ENCODE data around the gene NDC1.
"Not testable (repeated sequence)": the region's sequence is repeated elsewhere in the genome, so short reads cannot be mapped to it uniquely, and the experiment has no call there.

NDC1 gene

DNA sequence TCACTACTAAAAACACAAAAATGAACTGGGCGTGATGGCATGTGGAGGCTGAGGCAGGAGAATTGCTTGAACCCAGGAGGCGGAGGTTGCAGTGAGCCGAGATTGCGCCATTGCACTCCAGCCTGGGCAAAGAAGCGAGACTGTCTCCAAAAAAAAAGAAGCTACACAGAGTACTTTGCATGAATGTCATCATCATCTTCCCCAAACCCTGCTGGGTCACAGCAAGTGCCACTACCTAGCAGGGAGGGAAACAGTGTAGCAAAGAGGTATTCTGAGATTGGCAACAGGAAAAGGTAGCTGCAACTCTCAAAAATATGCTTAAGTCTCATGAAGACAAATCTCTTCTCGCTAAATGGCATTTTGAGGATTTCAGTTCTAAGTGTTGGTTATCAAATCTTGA, 12.8 kb downstream of the NDC1 start:
- no peak for DNase-seq (ENCODE audit: low read depth in 2 of 2, low spot score in 1 of 2)

DNA sequence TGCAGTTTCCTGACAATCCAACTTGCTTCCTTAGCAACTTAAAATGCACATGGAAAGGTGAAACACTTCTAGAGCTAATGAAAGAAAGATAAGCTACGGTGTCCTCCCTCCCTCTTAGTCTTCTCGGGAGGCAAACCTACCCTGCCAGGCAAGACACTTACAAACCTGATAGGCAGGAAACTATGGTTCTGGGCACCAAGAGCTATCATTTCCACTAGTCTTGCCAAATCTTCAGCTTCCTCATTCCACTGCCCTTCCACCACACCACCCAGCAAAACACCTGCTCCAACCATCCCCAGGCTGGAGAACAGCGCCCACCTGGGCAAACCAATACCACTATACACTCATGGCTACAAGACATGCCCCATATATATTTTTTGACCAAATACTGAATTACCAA, 15.2 kb downstream of the NDC1 start:
- no peak for DNase-seq (ENCODE audit: low read depth in 2 of 2, low spot score in 1 of 2)

DNA sequence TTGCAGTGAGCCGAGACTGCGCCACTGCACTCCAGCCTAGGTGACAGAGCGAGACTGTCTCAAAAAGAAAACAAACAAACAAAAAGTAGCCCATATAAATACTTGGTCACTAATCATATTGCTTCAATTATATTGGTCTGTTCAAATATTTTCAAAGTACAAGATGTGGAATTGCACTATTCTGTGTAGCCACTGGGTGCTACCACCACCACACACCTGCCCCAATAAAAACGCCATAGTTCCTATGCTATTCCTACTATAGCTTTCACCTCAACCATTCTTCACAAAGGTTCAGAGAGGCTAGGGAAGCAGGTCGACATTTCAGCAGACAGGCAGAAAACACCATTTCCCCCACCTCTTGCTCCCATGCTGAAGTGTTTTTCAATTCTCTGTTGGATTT, 16.7 kb downstream of the NDC1 start:
- no peak for DNase-seq (ENCODE audit: low read depth in 2 of 2, low spot score in 1 of 2)

DNA sequence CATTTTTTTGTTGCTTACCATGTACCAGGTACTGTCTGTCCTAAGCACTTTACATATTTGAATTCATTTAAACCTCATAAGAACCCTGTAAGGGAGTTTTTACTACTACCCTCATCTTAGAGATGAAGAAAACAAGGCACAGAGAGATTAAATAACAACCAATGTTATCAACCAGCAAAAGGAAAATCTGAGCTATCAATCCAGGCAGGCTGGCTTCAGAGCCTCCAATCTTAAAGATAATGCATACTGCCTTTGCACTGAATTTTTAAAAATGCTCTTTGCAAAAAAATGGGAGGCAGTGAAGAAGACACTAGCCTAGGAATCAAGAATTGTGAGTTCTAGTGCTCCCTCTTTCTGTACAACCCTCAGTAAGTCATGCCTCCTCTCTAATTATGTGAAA, 18.7 kb downstream of the NDC1 start:
- DNase-seq (ENCODE audit: low read depth in 2 of 2, low spot score in 1 of 2) = no peak

DNA sequence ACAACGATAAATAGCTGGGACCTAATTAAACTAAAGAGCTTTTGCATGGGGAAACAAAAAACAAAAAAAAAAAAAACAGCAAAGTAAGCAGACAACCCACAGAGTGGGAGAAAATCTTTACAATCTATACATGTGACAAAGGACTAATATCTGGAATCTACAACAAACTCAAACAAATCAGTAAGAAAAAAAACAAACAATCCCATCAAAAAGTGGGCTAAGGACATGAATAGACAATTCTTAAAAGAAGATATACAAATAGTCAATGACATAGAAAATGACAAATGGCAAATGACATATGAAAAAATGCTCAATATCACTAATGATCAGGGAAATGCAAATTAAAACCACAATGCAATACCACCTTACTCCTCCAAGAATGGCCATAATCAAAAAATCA, 21.5 kb downstream of the NDC1 start:
- not testable (repeated sequence) for DNase-seq (ENCODE audit: low read depth in 2 of 2, low spot score in 1 of 2)

DNA sequence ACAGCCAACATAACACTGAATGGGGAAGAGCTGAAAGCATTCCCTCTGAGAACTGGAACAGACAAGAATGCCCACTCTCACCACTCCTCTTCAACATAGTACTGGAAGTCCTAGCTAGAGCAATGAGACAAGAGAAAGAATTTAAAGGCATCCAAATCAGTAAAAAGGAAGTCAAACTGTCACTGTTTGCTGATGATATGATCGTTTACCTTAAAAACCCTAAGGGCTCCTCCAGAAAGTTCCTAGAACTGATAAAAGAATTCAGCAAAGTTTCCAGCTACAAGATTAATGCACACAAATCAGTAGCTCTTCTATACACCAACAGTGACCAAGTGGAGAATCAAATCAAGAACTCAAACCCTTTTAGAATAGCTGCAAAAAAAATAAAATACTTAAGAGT, 22.6 kb downstream of the NDC1 start:
- not testable (repeated sequence) for DNase-seq (ENCODE audit: low read depth in 2 of 2, low spot score in 1 of 2)

DNA sequence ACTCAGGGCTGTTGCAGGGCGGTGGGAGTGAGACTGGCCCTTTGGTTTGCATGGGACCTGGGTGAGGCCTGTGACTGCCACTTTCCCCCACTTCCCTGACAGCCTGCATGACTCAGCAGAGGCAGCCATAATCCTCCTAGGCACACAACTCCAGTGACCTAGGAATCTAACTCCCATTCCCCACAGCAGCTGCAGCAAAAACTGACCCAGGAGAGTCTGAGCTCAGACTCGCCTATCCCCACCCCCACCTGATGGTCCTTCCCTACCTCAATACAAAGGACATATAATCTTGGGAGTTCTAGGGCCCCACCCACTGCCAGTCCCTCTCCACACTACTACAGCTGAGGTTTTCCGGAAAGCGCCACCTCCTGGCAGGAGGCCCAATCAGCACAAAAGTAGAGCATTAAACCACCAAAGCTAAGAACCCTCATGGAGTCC, 26.7 kb downstream of the NDC1 start:
- DNase-seq (ENCODE audit: low read depth in 2 of 2, low spot score in 1 of 2) = no peak

DNA sequence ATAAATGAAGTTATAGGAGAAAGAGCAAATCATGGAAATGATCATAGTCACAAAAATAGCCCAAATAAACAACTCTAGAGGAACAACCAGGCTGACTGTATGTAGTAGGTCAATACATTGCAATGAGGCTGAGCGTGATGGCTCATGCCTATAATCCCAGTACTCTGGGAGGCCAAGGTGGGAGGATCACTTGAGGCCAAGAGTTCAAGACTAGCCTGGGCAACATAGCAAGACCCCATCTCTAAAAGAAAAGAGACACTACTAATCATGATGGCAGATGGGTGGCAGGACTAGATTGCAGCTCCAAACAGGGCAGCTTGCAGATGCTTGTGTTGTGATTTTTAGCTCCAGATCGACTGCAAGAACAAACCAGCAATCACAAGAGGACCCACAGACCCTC, 27.6 kb downstream of the NDC1 start:
- no peak for DNase-seq (ENCODE audit: low read depth in 2 of 2, low spot score in 1 of 2)

DNA sequence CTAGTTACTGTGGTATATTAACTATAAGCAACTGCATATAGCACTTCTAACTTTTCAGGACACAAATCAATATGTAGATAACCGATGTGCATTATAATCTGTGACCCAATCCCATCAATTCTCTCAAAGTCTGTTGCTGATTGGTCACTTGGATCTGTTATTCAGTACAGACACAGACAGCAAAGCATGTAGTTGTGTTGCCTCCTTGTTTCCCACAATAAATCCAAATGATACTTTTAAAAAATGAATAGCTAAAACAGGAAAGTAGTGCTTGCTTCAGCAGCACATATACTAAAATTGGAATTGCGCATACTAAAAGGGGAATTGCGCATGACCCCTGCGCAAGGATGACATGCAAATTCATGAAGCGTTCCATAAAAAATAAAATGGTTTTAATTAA, 28.1 kb downstream of the NDC1 start:
- DNase-seq (ENCODE audit: low read depth in 2 of 2, low spot score in 1 of 2) = no peak

DNA sequence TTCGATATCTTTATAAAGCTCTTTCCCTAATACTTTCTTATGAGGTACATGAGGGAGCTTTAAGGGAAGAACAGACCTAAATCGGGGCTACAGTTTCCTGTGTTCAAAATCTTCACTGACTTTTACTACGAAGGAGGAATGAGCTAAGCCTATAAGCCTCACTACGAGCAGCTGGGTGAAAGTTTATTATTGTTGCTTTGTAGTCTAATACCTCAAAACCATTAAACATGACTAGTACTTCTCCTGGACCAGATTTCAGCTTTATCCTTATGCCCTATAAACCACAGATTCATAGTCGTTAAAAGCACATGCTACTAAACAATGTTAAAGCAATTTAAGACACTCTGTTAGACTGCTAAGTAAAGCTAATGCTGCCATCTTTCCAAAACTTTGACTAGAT, 30.2 kb downstream of the NDC1 start:
- DNase-seq (ENCODE audit: low read depth in 2 of 2, low spot score in 1 of 2) = no peak

DNA sequence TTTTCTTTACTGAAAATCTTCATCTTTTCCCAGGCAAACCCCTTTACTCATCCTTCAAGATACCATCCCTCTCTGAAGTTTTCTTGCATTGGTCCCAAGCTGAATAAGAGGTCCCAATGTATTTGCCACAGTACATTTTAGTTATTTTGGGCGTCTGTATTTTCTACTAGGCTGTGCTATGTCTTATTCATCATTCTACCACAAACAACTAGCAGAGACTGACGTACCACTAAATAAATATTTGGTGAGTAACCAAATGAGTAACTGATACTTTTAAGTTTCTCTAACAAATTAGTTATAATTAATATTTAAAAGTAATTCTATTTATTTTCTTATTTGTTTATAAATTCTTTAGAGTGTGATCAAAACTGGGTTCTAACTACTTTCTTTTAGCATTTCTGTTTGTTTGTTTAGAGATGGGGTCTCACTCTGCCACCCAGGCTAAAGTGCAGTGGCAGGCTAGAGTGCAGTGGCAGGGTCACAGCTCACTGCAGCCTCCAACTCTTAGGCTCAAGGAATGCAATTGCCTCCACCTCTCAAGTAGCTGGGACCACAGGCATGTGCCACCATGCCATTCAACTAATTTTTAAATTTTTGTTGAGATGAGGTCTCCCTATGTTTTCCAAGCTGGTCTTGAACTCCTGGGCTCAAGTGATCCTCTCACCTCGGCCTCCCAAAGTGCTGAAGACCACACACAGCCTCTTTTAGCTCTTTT, 33.1 kb downstream of the NDC1 start:
- no peak for DNase-seq (ENCODE audit: low read depth in 2 of 2, low spot score in 1 of 2)

DNA sequence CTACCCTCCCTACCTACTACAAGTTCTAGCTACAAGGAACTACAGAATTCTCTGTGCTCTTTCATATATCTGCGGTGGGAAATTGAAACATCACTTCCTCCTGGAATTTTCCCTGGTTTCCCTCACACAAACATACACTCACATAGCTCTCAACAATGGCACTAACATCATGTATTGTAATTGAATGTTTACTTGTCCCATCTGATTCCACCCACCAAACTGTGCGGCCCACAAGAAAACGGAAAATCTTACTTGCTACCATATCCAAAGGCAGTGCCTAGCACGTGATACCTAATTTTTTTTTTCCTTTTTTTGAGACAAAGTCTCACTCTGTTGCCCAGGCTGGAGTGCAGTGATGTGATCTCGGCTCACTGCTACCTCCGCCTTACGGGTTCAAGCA, 33.9 kb downstream of the NDC1 start:
- DNase-seq (ENCODE audit: low read depth in 2 of 2, low spot score in 1 of 2) = no peak

DNA sequence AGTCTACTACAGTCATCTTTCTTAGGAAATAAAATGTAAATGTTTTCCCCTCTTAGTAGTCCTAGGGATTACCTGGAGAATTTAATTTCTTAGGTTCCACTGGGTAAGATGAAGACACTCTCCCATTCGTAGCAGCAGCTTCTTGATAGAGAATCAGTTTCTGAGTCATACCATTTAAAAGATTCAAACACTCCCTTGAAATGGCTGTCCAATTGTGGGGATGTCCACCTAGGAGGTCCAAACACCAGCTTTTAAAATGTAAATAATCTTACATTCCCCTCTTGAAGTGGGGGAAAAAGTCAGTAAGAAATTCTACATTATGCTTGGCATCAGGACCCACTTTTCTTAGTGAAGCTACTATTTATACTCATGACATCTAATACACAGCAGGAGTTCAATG, 37.5 kb downstream of the NDC1 start:
- DNase-seq (ENCODE audit: low read depth in 2 of 2, low spot score in 1 of 2) = no peak

DNA sequence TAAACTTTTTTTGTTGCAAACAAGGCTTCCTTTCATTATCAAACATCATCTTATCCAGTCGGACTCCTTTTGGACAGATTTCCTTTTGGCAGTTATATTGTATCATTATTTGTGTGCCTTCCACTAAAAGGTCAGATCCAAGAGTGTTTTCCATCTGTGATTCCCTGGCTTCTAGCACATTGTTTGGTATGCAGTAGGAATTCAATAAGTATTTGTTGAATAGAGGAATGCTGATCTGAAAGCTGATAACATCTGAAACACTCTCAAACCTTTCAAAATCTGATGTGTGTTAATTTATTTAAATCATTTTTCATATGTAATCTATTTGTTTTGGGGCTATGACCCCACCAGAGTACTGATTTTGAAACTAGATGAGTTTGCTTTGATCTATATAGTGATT, 39.0 kb downstream of the NDC1 start:
- no peak for DNase-seq (ENCODE audit: low read depth in 2 of 2, low spot score in 1 of 2)

DNA sequence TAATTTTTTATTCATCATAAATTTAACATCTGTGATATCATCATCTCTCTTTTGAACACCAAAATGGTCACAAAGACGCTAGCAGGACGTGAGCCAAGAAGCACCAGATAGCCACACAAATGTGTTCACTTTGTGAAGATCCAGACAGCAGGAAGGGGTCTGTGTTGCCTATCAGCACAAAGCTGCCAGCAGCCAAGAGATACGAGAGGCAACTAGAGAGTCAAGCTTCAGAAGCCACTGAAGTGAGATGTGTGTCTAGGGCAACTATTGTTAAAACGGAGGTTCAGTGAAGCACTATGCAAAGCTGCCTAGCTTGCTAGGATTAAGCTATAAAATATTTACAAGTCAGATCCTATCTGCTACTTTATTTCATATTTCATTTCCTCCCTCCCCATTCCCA, 45.3 kb downstream of the NDC1 start:
- no peak for DNase-seq (ENCODE audit: low read depth in 2 of 2, low spot score in 1 of 2)

DNA sequence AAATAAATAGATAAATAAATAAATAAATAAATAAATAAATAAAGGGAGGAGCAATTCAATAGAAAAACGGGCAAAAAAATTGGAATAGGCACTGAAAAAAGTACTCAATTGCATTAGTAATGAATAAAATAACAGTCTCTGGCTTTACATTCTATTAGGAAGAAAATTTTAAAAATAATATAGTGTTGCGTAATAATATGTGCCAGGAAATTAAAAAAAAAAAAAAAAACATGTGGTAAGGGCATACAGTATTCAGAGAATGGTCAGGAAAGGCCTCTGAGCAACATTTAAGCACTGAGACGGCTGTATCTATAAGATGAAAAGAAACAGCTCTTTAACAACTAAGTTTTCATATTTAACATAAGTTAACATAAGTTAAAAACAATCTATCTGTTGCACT, 50.4 kb downstream of the NDC1 start:
- no peak for DNase-seq (ENCODE audit: low read depth in 2 of 2, low spot score in 1 of 2)

DNA sequence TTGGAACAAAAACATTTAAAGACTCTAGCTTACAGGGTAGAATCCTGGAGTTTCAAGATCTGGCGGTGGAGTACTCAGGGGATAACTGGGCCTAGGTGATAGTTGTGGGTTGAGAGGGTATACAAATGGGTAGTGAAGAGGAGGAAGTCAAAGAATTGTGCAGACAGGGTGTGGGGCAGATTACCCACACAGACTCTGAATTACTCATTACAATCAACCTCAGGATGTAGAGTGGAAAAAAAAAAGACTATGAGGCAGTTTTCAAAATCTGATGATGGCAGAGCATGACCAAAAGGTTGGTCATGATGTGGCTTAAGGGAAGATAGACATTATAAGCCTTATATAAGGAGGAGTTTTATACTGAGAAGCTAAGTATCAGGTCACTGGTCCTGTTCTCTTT, 55.0 kb downstream of the NDC1 start:
- DNase-seq (ENCODE audit: low read depth in 2 of 2, low spot score in 1 of 2) = no peak

DNA sequence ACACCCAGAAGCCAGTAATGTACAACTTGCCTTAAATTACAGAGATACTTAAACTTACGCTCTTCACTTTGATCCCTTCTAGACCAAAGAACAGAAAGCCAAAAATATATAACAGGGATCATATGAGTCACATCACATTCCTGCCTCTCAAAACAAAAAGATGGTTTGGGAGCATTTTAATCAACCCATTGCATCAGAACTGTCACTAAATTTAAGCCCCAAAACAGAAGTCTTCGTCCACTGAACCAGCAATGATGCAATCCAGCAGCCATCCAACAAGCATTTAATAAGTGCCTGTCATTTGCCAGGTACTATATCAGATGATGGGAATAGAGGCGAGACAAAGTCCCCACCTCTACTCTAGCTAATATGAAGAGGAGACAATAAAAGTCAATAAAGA, 56.4 kb downstream of the NDC1 start:
- DNase-seq (ENCODE audit: low read depth in 2 of 2, low spot score in 1 of 2) = no peak

DNA sequence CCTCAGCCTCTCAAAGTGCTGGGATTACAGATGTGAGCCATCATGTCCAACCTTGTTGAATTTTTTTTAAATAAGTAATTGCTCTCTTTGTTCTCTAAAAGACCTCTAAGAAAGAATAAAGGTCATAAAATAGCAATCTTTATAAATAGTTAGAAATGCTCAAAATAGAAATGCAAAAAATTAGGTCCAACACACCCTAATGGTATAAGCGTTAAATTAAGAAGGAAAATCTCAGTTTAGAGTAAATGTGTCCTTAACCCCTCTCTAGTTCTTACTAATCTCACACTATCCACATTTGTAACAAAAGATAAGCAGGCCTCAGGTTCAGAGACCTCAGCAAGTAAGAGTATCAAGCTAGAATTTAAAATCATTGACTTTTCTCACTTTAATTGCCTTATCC, 60.8 kb downstream of the NDC1 start:
- DNase-seq (ENCODE audit: low read depth in 2 of 2, low spot score in 1 of 2) = no peak

DNA sequence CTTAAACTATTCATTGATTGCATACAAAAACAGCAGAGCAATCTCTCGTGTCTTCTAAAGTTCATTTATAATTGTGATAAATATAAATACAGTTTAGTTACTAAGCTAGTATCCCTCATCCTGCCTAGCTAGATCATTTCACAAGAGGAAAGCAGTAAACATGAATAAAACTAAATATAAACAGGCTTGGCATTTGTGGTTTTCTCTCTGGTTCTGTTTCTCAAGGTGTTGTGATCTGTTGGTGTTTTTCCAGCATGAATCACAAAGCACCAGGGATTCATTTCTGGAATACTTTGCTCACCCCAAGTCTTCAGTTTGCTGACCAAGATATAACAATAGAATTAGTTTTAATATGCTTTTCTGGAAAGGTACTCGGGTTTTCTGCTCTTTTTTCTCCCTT, 66.4 kb downstream of the NDC1 start:
- DNase-seq (ENCODE audit: low read depth in 2 of 2, low spot score in 1 of 2) = no peak

DNA sequence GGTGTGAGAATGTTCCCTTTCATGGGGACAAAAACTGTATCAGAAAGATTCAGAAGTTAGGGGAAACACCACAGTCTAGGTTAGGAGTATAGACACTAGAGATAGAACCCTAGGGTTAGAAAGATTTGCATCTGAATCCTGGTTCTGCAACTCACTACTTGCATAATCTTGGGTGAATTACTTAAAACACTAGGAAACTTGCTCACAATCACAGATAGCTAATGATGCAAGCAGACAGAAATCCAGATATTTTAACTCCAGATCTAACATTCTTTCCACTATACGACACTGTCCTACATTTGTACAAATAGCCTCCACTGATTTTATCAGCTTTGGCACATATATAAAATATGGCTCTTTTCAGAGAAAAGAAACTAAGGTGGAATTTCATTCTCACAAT, 68.3 kb downstream of the NDC1 start:
- DNase-seq (ENCODE audit: low read depth in 2 of 2, low spot score in 1 of 2) = no peak

DNA sequence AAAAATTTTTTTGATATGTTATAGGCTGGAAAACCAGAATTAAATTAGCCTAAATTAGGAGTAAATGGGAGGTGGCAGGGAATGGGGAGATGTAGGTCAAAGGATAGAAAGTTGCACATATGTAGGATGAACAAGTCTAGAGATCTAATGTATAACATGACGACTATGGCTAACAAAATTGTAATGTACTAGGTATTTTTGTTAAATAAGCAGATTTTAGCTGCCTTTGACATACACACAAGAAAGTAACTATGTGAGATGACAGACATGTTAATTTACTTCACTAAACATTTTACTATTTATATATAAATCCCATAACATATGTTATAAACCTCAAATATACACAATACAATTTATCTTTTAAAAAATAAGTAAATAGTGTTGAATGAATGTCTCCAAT, 68.9 kb downstream of the NDC1 start:
- DNase-seq (ENCODE audit: low read depth in 2 of 2, low spot score in 1 of 2) = no peak

DNA sequence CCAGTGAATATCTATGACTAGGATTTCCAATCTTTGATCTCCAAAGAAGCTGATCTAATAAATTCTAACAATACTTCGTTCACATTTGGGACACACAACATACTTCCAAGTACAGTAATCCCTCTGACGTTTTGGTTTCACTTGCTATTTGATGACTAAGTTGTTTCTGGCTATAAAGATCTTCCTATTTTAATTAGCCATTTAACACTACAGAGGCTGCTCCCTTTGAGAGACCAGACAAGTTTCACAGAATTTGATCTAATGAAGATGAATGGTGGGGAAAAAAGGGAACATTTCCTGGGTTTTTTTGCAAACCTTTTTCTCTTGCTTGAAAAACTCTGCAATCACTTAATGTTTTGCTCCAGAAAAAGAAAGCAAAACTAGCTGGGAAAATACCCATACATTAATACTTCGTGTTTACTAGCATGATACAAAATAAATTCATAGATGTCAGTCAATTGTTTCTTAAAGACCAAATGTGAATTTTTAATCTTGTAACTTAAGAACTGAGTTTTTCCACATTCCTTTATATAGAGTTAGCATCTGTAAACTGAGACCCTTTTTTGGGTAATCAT, 71.2 kb downstream of the NDC1 start:
- no peak for DNase-seq (ENCODE audit: low read depth in 2 of 2, low spot score in 1 of 2)
